Fibroblast of lung (primary cell): ENCODE results near the gene MRPS31. TPM values are rescaled to one million over a fixed set of nuclear protein-coding genes. Genes with fewer than 3 reads are reported as not detected.

Experiments
- DNase-seq, 2 donors: peaks; one replicate each; pipeline versions ENCODE4 v3.0.0 to v3.0.0-alpha.2; 2010; ENCODE audit warnings: low read depth in 2 of 2
- H2AFZ ChIP-seq: 2 replicates; pipeline ENCODE4 v1.5.1; 2012; ENCODE audit warnings: low read length, control low read depth, inconsistent platforms
- H3K27ac ChIP-seq: 2 replicates; pipeline ENCODE4 v1.5.1; 2011; ENCODE audit warnings: low read length, control low read depth; ENCODE audit not compliant: insufficient read depth
- H3K27me3 ChIP-seq: 2 replicates; pipeline ENCODE4 v1.5.1; 2011; ENCODE audit warnings: mild to moderate bottlenecking, low read length; ENCODE audit not compliant: control insufficient read depth, insufficient read depth
- H3K36me3 ChIP-seq: 2 replicates; pipeline ENCODE4 v1.5.1; 2011; ENCODE audit warnings: low read length; ENCODE audit not compliant: control insufficient read depth, insufficient read depth
- H3K4me1 ChIP-seq: 2 replicates; pipeline ENCODE4 v1.5.1; 2011; ENCODE audit warnings: low read length; ENCODE audit not compliant: control insufficient read depth, insufficient read depth; ENCODE audit errors: extremely low read depth
- H3K4me2 ChIP-seq: 2 replicates; pipeline ENCODE4 v1.5.1; 2011; ENCODE audit warnings: low read length, control low read depth; ENCODE audit not compliant: insufficient read depth; ENCODE audit errors: extremely low read depth
- H3K4me3 ChIP-seq, 4 experiments: fragments of 200-600 bp in 1 of 4; sonication (generic) in 1 of 4; replicated peaks in 1 of 4; 2 replicates each; pipeline ENCODE4 v1.5.1; 2011 to 2016; ENCODE audit warnings: low read length in 4 of 4, low read depth in 3 of 4, mild to moderate bottlenecking in 3 of 4, control low read depth in 2 of 4, inconsistent platforms in 1 of 4, mixed read lengths in 1 of 4; ENCODE audit not compliant: insufficient read depth in 1 of 4; ENCODE audit errors: control extremely low read depth in 1 of 4
- H3K79me2 ChIP-seq: 2 replicates; pipeline ENCODE4 v1.5.1; 2012; ENCODE audit warnings: mild to moderate bottlenecking, low read length, inconsistent platforms; ENCODE audit not compliant: control insufficient read depth, insufficient read depth
- H3K9ac ChIP-seq: 2 replicates; pipeline ENCODE4 v1.5.1; 2011; ENCODE audit warnings: mild to moderate bottlenecking, low read length, control low read depth; ENCODE audit not compliant: insufficient read depth
- H3K9me3 ChIP-seq: 2 replicates; pipeline ENCODE4 v1.5.1; 2012; ENCODE audit warnings: low read depth, low read length; ENCODE audit not compliant: control insufficient read depth, insufficient read depth
- H4K20me1 ChIP-seq: 2 replicates; pipeline ENCODE4 v1.5.1; 2011; ENCODE audit warnings: low read length; ENCODE audit not compliant: control insufficient read depth, insufficient read depth; ENCODE audit errors: extremely low read depth
- EZH2 ChIP-seq: IDR thresholded peaks from 2 replicates; pipeline ENCODE4 v1.5.1; 2012; ENCODE audit warnings: low read length, control low read depth, mild to moderate bottlenecking; ENCODE audit errors: missing control alignments
- polyA plus RNA-seq, 2 donors: library from polyadenylated mRNA; depleted of rRNA in 1 of 2; stranded (reverse) in 1 of 2; unstranded in 1 of 2; fragments of >200 nt; gene quantifications; 2 replicates each; pipeline ENCODE4 v1.2.1, GENCODE V29; 2011 to 2012; ENCODE audit warnings: missing spikeins in 1 of 2
- total RNA-seq: library from RNA; depleted of rRNA; stranded (reverse); fragments of >200 nt; gene quantifications from 2 replicates; pipeline ENCODE4 v1.2.1, GENCODE V29; 2014
- TF ChIP-seq, protein P1 (sequence below), 2 donors: IDR thresholded peaks in 1 of 2; conservative IDR thresholded peaks in 1 of 2; 1 replicate in 1 of 2; 2 replicates in 1 of 2; pipeline ENCODE4 v1.5.1; 2011 to 2012; ENCODE audit warnings: low read length in 2 of 2, control low read depth in 1 of 2, inconsistent platforms in 1 of 2, low read depth in 1 of 2, mild to moderate bottlenecking in 1 of 2

The MRPS31 gene
- total and polyA plus RNA-seq, 2 donors (not counting 1 experiment from before 2014, with no cell fraction given): 14.2 to 16.0 TPM

- TF ChIP-seq, protein P1, sequence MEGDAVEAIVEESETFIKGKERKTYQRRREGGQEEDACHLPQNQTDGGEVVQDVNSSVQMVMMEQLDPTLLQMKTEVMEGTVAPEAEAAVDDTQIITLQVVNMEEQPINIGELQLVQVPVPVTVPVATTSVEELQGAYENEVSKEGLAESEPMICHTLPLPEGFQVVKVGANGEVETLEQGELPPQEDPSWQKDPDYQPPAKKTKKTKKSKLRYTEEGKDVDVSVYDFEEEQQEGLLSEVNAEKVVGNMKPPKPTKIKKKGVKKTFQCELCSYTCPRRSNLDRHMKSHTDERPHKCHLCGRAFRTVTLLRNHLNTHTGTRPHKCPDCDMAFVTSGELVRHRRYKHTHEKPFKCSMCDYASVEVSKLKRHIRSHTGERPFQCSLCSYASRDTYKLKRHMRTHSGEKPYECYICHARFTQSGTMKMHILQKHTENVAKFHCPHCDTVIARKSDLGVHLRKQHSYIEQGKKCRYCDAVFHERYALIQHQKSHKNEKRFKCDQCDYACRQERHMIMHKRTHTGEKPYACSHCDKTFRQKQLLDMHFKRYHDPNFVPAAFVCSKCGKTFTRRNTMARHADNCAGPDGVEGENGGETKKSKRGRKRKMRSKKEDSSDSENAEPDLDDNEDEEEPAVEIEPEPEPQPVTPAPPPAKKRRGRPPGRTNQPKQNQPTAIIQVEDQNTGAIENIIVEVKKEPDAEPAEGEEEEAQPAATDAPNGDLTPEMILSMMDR (conservative IDR thresholded peaks at IDR 0.05 in 1 of 2, IDR thresholded peaks at IDR 0.05 in 1 of 2; ENCODE audit: low read depth in 1 of 2, low read length in 2 of 2): no peak
- DNase-seq: no peak
- Histone ChIP-seq H3K27ac (no peak overlapping the region), H3K9ac (no peak overlapping the region), H3K4me1 (no peaks in the 10 kb centered on the region), H4K20me1 (no peaks in the 10 kb centered on the region), H3K36me3 (no peaks in the 10 kb centered on the region), H3K4me2 (no peak overlapping the region), H3K4me3 (no peak overlapping the region), H3K79me2 (no peaks in the 10 kb centered on the region), H2AFZ (no peak overlapping the region), H3K9me3 (no peaks in the 10 kb centered on the region), H3K27me3 (no peaks in the 10 kb centered on the region)
These were observed 73.3 kb downstream of the MRPS31 start for GRCh38 chr13:40697711-40698110.

DNA sequence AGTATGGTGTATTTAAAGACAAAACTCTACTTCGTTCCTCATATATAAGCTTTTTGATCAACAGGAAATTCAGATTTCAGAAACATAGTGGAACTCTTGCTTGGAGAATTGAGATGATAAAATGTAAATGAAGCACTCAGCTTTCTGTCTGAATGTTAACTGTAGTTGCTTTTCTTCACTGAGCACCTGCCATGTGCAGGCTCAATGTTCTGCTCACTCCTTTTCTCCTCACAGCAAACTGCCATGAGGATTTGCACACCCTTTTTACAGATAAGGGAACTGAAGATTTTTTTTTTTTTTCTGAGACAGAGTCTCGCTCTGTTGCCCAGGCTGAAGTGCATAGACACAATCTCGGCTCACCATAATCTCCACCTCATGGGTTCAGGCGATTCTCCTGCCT lies 76.6 kb downstream of the MRPS31 start:
- Histone ChIP-seq H3K27ac (no peak overlapping the region), H2AFZ (no peak overlapping the region), H3K9me3 (no peaks in the 10 kb centered on the region), H3K4me2 (no peak overlapping the region), H3K79me2 (no peaks in the 10 kb centered on the region), H3K27me3 (no peaks in the 10 kb centered on the region), H3K9ac (no peak overlapping the region), H3K4me3 (no peak overlapping the region), H4K20me1 (no peaks in the 10 kb centered on the region), H3K4me1 (no peaks in the 10 kb centered on the region), H3K36me3 (no peaks in the 10 kb centered on the region)
- DNase-seq: no peak
- TF ChIP-seq EZH2: no peak
- TF ChIP-seq, protein P1 (conservative IDR thresholded peaks at IDR 0.05 in 1 of 2, IDR thresholded peaks at IDR 0.05 in 1 of 2; ENCODE audit: low read depth in 1 of 2, low read length in 2 of 2): no peak

- H3K79me2 ChIP-seq: no peaks in the 10 kb centered on the region
- peak in 1 of 2 donors; percentile 77 for DNase-seq
- no peak overlapping the region for H3K4me2 ChIP-seq
- no peak overlapping the region for H3K27ac ChIP-seq
- no peak overlapping the region for H2AFZ ChIP-seq
- TF ChIP-seq EZH2: no peak
- TF ChIP-seq, protein P1 (conservative IDR thresholded peaks at IDR 0.05 in 1 of 2, IDR thresholded peaks at IDR 0.05 in 1 of 2; ENCODE audit: low read depth in 1 of 2, low read length in 2 of 2): no peak
- no peaks in the 10 kb centered on the region for H3K36me3 ChIP-seq
- no peaks in the 10 kb centered on the region for H3K9me3 ChIP-seq
- H3K4me3 ChIP-seq: no peak overlapping the region
- no peaks in the 10 kb centered on the region for H3K27me3 ChIP-seq
- no peaks in the 10 kb centered on the region for H4K20me1 ChIP-seq
- no peaks in the 10 kb centered on the region for H3K4me1 ChIP-seq
- no peak overlapping the region for H3K9ac ChIP-seq
These were observed 78.0 kb downstream of the MRPS31 start for GRCh38 chr13:40692946-40693345.
